Caco-2 (cell line): Measurements from ENCODE around the gene HPS4. TPM values are rescaled to one million over a fixed set of nuclear protein-coding genes. Genes with fewer than 3 reads are reported as not detected.

ENCODE experiments used
- BruUV-seq: library from RNA; stranded (reverse); fragments of 400-500 nt; replicated peaks from 2 replicates; lab custom pipeline; 2021; lab: Mats Ljungman, UMichigan
- CTCF ChIA-PET: fragments of 300-600 bp; sonication (Branson Sonifier 250); formaldehyde crosslinking; loops from one replicate; lab custom pipeline; 2022; ENCODE audit warnings: antibody characterized with exemption; lab: Charles Lee
- POLR2A ChIA-PET: fragments of 300-600 bp; sonication (Branson Sonifier 250); formaldehyde crosslinking; loops from one replicate; lab custom pipeline; 2022; ENCODE audit warnings: antibody characterized with exemption; lab: Charles Lee
- DNase-seq, 2 experiments: peaks; one replicate each; pipeline versions ENCODE4 v3.0.0 to v3.0.0-alpha.2; 2020 to 2022
- H3K27me3 ChIP-seq: replicated peaks from 2 replicates; pipeline ENCODE4 v1.6.0; 2011; ENCODE audit warnings: low read length; ENCODE audit not compliant: control insufficient read depth, insufficient read depth
- H3K36me3 ChIP-seq: 2 replicates; pipeline ENCODE4 v1.5.1; 2011; ENCODE audit warnings: low read length; ENCODE audit not compliant: control insufficient read depth, insufficient read depth
- H3K4me1 ChIP-seq: fragments of 250-450 bp; sonication (Bioruptor Pico); 2 replicates; pipeline ENCODE4 v1.5.1; 2020; ENCODE audit warnings: mild to moderate bottlenecking
- H3K4me3 ChIP-seq: 2 replicates; pipeline ENCODE4 v1.5.1; 2011; ENCODE audit warnings: low read depth, mild to moderate bottlenecking, control low read depth, low read length
- H3K9me3 ChIP-seq: fragments of 250-450 bp; sonication (Bioruptor Pico); 2 replicates; pipeline ENCODE4 v1.5.1; 2020; ENCODE audit warnings: mild to moderate bottlenecking, moderate library complexity
- H3K27ac Mint-ChIP-seq: one replicate; pipeline ENCODE4 v1.8.0; 2022; ENCODE audit warnings: mixed read lengths; ENCODE audit not compliant: unreplicated experiment
- H3K27me3 Mint-ChIP-seq: one replicate; pipeline ENCODE4 v1.8.0; 2022; ENCODE audit warnings: mixed read lengths; ENCODE audit not compliant: insufficient read depth, unreplicated experiment
- H3K36me3 Mint-ChIP-seq: one replicate; pipeline ENCODE4 v1.8.0; 2022; ENCODE audit warnings: mild to moderate bottlenecking, mixed read lengths; ENCODE audit not compliant: insufficient read depth, unreplicated experiment
- H3K4me1 Mint-ChIP-seq: one replicate; pipeline ENCODE4 v1.8.0; 2022; ENCODE audit warnings: low read depth, mixed read lengths; ENCODE audit not compliant: unreplicated experiment
- H3K4me3 Mint-ChIP-seq: one replicate; pipeline ENCODE4 v1.8.0; 2022; ENCODE audit warnings: mild to moderate bottlenecking, moderate library complexity, mixed read lengths; ENCODE audit not compliant: unreplicated experiment
- H3K9me3 Mint-ChIP-seq: one replicate; pipeline ENCODE4 v1.8.0; 2022; ENCODE audit warnings: mixed read lengths; ENCODE audit not compliant: unreplicated experiment
- CTCF ChIP-seq, 2 experiments: fragments of 200-600 bp in 1 of 2; IDR thresholded peaks; 1 replicate in 1 of 2; 2 replicates in 1 of 2; pipeline versions ENCODE4 v1.5.1 to v1.8.0; 2011 to 2022; ENCODE audit warnings: antibody characterized with exemption in 1 of 2, control low read depth in 1 of 2, inconsistent platforms in 1 of 2, low read depth in 1 of 2, low read length in 1 of 2, mild to moderate bottlenecking in 1 of 2, moderate library complexity in 1 of 2; ENCODE audit not compliant: insufficient read depth in 1 of 2, severe bottlenecking in 1 of 2, unreplicated experiment in 1 of 2
- intact Hi-C: fragments of 100-400 bp; cut with micrococcal nuclease; formaldehyde crosslinking; loops from one replicate; pipeline ENCODE4 v1.10.0; 2022; ENCODE audit not compliant: unreplicated experiment
- total RNA-seq: library from RNA; stranded (reverse); gene quantifications from 2 replicates; pipeline ENCODE4 v1.2.3, GENCODE V29; 2022

Gene HPS4
- total RNA-seq, 1 experiment from 2014 or later = 35.1 TPM

DNA sequence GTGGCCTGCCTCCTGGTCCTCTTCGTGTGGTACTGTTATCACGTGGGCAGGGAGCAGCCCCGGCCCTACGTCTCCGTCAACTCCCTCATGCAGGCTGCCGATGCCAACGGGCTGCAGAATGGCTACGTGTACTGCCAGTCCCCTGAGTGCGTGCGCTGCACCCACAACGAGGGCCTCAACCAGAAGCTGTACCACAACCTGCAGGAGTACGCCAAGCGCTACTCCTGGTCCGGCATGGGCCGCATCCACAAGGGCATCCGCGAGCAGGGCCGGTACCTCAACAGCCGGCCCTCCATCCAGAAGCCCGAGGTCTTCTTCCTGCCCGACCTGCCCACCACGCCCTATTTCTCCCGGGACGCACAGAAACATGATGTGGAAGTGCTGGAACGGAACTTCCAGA, 49.8 kb downstream of the HPS4 start:
- intact Hi-C loops = no loop called here
- no peaks in the 10 kb centered on the region for H3K36me3 ChIP-seq
- no peak overlapping the region for H3K27ac Mint-ChIP-seq
- H3K9me3 ChIP-seq = no peaks in the 10 kb centered on the region
- 0 out of 2 replicates have a peak, but pooled peaks cover 3% of the 10 kb centered on the region for H3K4me1 ChIP-seq
- CTCF ChIA-PET = no interaction called here
- POLR2A ChIA-PET = no interaction called here
- H3K27me3 Mint-ChIP-seq = peaks cover 24% of the 10 kb centered on the region
- no peak for TF ChIP-seq CTCF (IDR thresholded peaks at IDR 0.05; ENCODE audit: insufficient read depth in 1 of 2, low read depth in 1 of 2, low read length in 1 of 2, severe bottlenecking in 1 of 2, unreplicated experiment in 1 of 2)
- BruUV-seq = no TSS peak
- H3K4me3 Mint-ChIP-seq = no peak overlapping the region
- no peaks in the 10 kb centered on the region for H3K9me3 Mint-ChIP-seq
- H3K36me3 Mint-ChIP-seq = peaks cover 2% of the 10 kb centered on the region
- no peaks in the 10 kb centered on the region for H3K27me3 ChIP-seq
- no peak overlapping the region for H3K4me3 ChIP-seq
- peaks cover 2% of the 10 kb centered on the region for H3K4me1 Mint-ChIP-seq
- DNase-seq = no peak

- intact Hi-C loops = no loop called here
- no peak overlapping the region for H3K27ac Mint-ChIP-seq
- POLR2A ChIA-PET = no interaction called here
- Histone ChIP-seq H3K9me3 (no peaks in the 10 kb centered on the region), H3K27me3 (no peaks in the 10 kb centered on the region), H3K4me1 (0 out of 2 replicates have a peak, but pooled peaks cover 3% of the 10 kb centered on the region), H3K36me3 (no peaks in the 10 kb centered on the region), H3K4me3 (no peak overlapping the region)
- H3K9me3 Mint-ChIP-seq = no peaks in the 10 kb centered on the region
- DNase-seq = no peak
- H3K27me3 Mint-ChIP-seq = peaks cover 27% of the 10 kb centered on the region
- peaks cover 6% of the 10 kb centered on the region for H3K36me3 Mint-ChIP-seq
- no TSS peak for BruUV-seq
- CTCF ChIA-PET = no interaction called here
- H3K4me3 Mint-ChIP-seq = no peak overlapping the region
- no peak for TF ChIP-seq CTCF (IDR thresholded peaks at IDR 0.05; ENCODE audit: insufficient read depth in 1 of 2, low read depth in 1 of 2, low read length in 1 of 2, severe bottlenecking in 1 of 2, unreplicated experiment in 1 of 2)
- peaks cover 9% of the 10 kb centered on the region for H3K4me1 Mint-ChIP-seq
These were observed 50.8 kb downstream of the HPS4 start for GRCh38 chr22:26432619-26433311.

DNA sequence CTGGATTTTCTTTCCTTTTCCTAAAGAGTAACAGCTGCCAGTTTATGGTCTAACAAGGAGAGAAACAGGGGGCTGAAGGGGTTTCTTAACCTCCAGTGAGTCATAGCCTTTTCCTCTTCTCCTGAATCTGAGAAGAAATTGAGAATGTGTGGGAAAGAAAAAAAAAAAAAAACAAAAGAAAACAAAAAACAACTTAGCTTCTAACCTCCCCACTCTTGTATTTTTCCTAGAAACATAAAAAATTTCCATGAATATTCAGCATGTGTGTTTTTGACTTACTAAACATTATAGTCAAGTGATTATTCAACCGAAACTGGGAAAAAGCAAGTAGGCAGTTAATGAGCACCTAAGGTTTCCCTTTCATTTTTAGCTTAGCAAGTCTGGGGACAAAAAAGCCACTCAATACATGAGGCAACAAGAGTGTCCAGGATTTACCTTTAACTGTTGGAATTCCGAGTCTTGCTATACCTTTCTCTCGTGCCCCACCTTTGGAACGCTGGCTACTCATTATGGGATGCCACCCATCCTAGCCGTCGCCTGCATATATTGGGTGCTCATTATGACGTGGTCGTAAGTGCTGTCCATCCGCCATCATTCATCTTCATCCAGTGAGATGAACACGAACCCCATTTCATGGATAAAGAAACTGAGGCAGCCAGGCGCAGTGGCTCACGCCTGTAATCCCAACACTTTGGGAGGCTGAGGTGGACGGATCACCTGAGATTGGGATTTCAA, 52.2 kb downstream of the HPS4 start:
- Histone ChIP-seq H3K9me3 (no peaks in the 10 kb centered on the region), H3K36me3 (no peaks in the 10 kb centered on the region), H3K4me1 (0 out of 2 replicates have a peak, but pooled peaks cover 3% of the 10 kb centered on the region), H3K27me3 (no peaks in the 10 kb centered on the region), H3K4me3 (no peak overlapping the region)
- TF ChIP-seq CTCF (IDR thresholded peaks at IDR 0.05; ENCODE audit: insufficient read depth in 1 of 2, low read depth in 1 of 2, low read length in 1 of 2, severe bottlenecking in 1 of 2, unreplicated experiment in 1 of 2) = no peak
- no TSS peak for BruUV-seq
- H3K36me3 Mint-ChIP-seq = peaks cover 6% of the 10 kb centered on the region
- peaks cover 9% of the 10 kb centered on the region for H3K4me1 Mint-ChIP-seq
- no peak for DNase-seq
- ChIA-PET CTCF (no interaction called here), POLR2A (no interaction called here)
- peaks cover 32% of the 10 kb centered on the region for H3K27me3 Mint-ChIP-seq
- no peak overlapping the region for H3K27ac Mint-ChIP-seq
- intact Hi-C loops = no loop called here
- H3K4me3 Mint-ChIP-seq = no peak overlapping the region
- H3K9me3 Mint-ChIP-seq = no peaks in the 10 kb centered on the region
